H7 (cell line): ENCODE results near the gene MTARC1. TPM values are rescaled to one million over a fixed set of nuclear protein-coding genes. Genes with fewer than 3 reads are reported as not detected.

Source experiments
- DNase-seq: peaks from one replicate; pipeline ENCODE4 v3.0.0; 2012
- H3K27me3 ChIP-seq: 2 replicates; pipeline ENCODE4 v1.6.0; 2011; ENCODE audit warnings: mild to moderate bottlenecking, low read length; ENCODE audit not compliant: control insufficient read depth, insufficient read depth
- H3K36me3 ChIP-seq: replicated peaks from 2 replicates; pipeline ENCODE4 v1.5.1; 2011; ENCODE audit warnings: low read length; ENCODE audit not compliant: control insufficient read depth, insufficient read depth
- H3K4me3 ChIP-seq: 2 replicates; pipeline ENCODE4 v1.5.1; 2011; ENCODE audit warnings: low read depth, mild to moderate bottlenecking, control low read depth, low read length, moderate library complexity; ENCODE audit not compliant: insufficient read depth
- total RNA-seq: library from RNA; depleted of rRNA; stranded (reverse); fragments of >200 nt; shearing (Covaris generic); gene quantifications from 2 replicates; pipeline ENCODE4 v1.2.3, GENCODE V29; 2014

Gene MTARC1
- total RNA-seq, 1 experiment from 2014 or later: 31.2 TPM

DNA sequence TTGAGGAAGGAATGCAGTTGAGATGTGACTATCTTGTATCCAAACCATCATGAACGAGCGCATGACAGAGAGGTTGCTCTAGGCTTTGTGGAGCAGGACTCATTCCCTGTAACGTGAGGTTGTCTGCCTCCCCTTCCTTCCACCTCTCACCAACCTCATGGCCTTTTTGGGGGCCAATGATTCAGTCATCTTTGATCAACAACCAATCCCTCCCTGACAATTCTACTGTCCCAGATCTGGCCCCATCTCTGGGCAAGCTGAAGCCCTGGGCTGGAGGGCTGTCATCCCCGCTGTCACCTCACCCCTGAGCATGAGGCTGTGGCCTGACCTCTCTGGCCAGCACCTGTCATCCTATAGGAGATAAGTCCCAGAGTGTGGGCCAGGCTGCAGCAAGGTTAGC lies 19.7 kb downstream of the MTARC1 start:
- H3K36me3 ChIP-seq: peaks cover 3% of the 10 kb centered on the region
- no peak overlapping the region for H3K4me3 ChIP-seq
- H3K27me3 ChIP-seq: no peaks in the 10 kb centered on the region; the same call in 1 of the 2 replicates
- no peak for DNase-seq

DNA sequence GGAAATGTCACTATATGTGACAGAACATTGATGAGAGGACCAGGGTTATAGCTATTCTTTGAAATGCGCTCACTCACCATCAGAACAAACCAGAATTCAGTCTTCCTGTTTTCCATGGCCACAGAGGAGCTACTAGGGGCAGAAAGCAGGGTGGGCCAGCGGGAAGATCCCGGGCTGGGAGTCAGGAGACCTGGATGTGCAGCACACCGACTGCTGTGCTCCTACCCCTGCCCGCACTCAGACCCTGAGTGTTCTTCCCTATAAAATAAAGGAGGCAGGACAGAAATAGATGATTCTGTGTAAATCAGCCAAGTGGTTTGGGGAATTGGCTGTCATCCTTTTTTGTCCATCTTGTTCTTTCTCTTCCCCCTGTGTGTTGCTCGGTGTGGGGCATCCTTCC lies 21.0 kb downstream of the MTARC1 start:
- H3K36me3 ChIP-seq: no peaks in the 10 kb centered on the region; the same call in 1 of the 2 replicates
- H3K4me3 ChIP-seq: no peak overlapping the region
- no peaks in the 10 kb centered on the region; the same call in 1 of the 2 replicates for H3K27me3 ChIP-seq
- DNase-seq: no peak

DNA sequence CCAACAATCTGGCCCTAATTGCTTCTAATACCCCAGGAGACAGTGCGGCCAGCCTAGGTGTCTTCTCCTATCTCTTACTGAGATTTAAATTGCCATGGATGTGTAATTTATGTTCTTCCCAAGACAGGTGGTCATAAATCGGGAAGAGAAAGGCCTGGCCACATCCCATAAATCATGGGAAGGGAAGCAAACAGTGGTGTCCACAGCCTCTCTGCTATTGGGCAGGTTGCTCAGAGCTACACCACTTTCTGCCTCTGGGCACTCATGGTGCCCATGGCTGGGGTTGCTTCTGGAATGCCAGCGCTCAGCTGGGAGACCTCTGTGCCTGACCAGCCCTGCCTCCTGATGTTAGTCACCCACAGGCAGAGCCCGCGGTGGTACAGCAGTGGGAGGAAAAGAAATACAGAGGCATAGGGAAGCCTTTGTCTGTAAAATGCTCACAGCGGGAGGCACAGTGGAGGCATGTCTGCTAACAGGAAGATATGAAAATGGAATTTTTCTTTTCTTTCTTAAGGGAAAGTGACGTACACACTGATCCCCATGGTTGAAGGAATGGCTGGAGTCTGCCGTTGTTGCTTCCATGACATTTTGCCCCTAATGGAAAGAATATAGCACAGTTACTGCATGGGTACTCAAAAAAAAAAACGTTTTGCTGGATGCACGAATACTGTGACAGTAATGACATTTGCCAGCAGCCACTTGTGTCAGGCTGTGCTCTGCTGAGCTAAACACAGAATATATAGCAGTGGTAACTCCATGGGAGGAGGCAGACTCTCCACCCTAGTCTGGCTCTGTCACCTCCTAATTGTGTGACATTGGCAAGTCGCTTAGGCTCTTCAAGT lies 21.9 kb downstream of the MTARC1 start:
- Histone ChIP-seq H3K4me3 (no peak overlapping the region), H3K27me3 (no peaks in the 10 kb centered on the region; the same call in 1 of the 2 replicates), H3K36me3 (no peaks in the 10 kb centered on the region; the same call in 1 of the 2 replicates)
- no peak for DNase-seq

DNA sequence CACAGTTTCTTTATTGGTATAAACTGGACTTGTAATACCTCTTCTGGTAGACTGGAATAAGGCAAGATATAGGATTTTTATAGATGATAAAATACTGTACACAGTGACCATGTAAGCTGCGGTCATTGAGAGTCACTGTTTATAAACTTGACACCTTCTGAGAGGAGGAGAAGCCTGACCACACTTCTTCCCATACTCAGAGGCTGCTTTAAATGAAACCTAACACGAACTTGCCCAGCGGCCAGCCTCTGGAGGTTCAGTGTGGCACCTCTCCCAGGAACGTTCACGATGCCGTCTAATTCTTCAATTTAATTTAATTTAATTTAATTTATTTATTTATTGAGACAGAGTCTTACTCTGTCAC lies 22.5 kb downstream of the MTARC1 start:
- Histone ChIP-seq H3K36me3 (no peaks in the 10 kb centered on the region; the same call in none of the 2 replicates), H3K27me3 (no peaks in the 10 kb centered on the region; the same call in 1 of the 2 replicates), H3K4me3 (no peak overlapping the region)
- no peak for DNase-seq

DNA sequence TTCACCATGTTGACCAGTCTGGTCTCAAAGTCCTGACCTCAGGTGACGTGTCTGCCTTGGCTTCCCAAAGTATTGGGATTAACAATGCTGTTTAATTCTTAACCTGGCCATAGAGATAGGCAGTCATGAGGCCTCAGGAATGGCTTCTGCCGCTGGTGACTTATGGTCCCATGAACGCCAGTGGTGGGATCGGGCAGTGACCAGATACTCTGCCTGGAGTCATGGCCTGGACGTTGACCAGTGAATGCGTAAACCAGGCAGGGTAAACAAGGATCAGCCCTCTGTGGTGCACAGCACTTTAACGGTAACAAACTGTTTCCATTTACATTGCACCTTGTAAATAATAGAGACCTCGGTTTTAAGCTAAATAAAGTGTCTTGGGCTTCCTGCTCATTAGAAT lies 23.0 kb downstream of the MTARC1 start:
- Histone ChIP-seq H3K36me3 (no peaks in the 10 kb centered on the region; the same call in none of the 2 replicates), H3K4me3 (no peak overlapping the region), H3K27me3 (no peaks in the 10 kb centered on the region; the same call in 1 of the 2 replicates)
- no peak for DNase-seq

DNA sequence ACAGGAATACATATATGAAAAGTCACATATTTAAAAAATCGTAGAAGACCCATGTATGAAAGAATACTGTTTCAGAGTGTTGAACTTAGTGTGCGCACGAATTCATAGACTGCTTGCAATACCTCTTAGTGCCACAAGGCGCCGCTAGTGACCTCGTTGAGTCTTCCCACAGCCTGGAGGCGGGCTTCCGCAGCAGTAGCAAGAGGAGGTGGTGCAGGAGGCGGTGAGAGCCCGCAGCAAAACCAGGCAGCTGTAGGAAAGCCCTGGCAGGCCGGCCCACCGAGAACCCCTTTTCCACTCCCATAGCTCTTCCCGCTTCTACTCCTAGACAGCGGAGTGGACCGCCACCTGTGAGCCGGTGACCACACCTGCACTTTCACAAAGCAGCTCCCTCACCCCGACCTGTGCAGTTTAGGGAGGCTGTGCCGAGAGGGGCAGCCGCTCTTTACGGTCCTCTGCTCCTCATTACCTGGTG lies 23.5 kb downstream of the MTARC1 start:
- peak overlapping the region; percentile 25 for H3K4me3 ChIP-seq
- no peaks in the 10 kb centered on the region; the same call in none of the 2 replicates for H3K36me3 ChIP-seq
- peak; percentile 84 for DNase-seq
- H3K27me3 ChIP-seq: no peaks in the 10 kb centered on the region; the same call in 1 of the 2 replicates

DNA sequence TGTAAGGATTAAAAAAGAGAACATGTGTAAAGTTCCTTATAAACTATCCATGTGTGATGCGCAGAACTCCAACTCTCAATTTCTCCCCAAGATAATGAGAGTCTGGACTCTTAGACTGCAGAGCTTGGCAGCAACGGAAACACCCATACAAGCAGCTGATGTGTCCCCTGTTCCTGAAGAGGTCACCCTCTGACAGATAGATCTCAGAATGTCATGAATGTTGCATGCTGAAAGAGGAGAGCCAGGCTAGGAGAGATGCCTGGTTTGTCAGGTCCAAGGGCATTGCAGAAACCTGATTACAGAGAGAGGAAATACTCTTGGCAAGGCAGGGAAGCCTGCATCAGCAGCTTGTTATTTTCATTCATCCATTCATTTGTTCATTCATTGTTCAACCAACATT lies 24.2 kb downstream of the MTARC1 start:
- no peaks in the 10 kb centered on the region; the same call in 1 of the 2 replicates for H3K27me3 ChIP-seq
- no peak overlapping the region for H3K4me3 ChIP-seq
- H3K36me3 ChIP-seq: no peaks in the 10 kb centered on the region; the same call in none of the 2 replicates
- DNase-seq: no peak

DNA sequence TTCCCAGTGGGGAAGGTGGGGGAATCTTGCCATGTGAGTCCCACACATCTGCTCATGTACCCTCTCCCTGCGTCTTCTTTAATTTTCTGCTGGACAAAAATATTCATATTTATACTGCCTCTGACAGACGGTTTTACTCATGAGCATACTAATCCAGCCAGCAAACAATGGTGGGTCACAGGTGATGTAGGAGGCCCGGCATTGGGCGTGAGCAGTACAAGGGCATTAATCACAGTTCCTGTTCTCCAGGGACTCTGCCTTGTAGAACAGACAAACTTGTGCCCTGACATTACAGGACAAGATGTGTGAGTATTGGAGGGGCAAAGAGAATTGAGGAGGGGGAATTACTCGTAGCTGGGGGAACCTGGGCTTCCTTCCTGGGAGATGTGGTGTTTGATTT lies 25.0 kb downstream of the MTARC1 start:
- no peak for DNase-seq
- H3K36me3 ChIP-seq: no peaks in the 10 kb centered on the region; the same call in none of the 2 replicates
- H3K27me3 ChIP-seq: no peaks in the 10 kb centered on the region; the same call in 1 of the 2 replicates
- no peak overlapping the region for H3K4me3 ChIP-seq

DNA sequence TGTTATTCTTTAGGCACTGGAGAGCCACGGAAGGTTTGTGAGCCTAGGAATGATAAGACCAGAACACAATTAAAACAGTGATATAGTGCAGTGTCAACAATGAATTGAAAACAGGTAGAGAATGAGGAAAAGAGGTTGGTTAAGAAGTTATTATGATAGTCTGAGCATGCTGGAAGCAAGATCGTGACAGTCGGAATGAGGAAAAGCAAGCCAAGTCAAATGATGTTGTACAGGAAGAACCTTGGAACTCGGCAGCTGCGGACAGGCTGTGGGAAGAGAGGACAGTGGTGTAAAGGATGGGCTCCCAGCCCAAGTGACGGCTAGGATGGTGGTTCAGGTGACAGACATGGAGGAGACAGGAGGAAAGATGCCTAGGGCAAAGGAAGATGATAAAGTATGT lies 25.6 kb downstream of the MTARC1 start:
- Histone ChIP-seq H3K27me3 (no peaks in the 10 kb centered on the region; the same call in 1 of the 2 replicates), H3K36me3 (no peaks in the 10 kb centered on the region; the same call in none of the 2 replicates), H3K4me3 (no peak overlapping the region)
- no peak for DNase-seq

DNA sequence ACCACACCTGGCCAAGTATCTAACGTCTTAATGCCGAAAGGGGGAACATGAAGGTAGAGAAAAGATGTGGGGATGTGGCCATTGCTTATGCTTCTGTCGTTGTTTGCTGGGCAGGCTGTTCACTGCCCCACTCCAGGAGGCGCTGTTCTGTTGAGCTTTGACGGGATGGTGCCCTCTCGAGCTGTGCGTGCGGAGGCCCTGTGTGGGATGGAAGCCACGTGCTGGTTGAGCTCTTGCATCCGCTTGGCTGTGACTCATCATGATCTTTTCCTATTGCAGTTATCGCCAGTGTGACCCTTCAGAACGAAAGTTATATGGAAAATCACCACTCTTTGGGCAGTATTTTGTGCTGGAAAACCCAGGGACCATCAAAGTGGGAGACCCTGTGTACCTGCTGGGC lies 26.3 kb downstream of the MTARC1 start:
- Histone ChIP-seq H3K4me3 (no peak overlapping the region), H3K27me3 (no peaks in the 10 kb centered on the region; the same call in 1 of the 2 replicates), H3K36me3 (no peaks in the 10 kb centered on the region; the same call in none of the 2 replicates)
- DNase-seq: peak; percentile 40

DNA sequence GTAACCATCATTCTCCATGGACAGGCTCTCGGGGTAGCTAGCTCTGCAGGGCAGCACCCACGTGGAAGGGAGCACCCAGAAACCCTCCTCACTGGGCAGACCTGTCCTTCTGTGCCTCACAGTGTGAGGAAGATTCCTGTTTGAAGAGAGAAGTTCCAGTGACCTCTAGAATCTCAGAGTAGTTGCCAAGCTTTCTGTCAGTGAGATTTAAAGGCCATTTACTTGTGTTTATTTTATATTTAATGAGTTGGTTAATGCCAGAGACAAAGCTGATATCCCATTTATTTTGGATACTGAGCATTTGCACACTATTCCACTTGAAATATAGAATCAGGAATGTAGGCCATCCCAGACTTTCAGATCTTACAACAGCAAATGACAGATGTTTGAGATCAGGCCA lies 28.7 kb downstream of the MTARC1 start:
- no peaks in the 10 kb centered on the region; the same call in 1 of the 2 replicates for H3K36me3 ChIP-seq
- H3K4me3 ChIP-seq: no peak overlapping the region
- DNase-seq: no peak
- no peaks in the 10 kb centered on the region; the same call in 1 of the 2 replicates for H3K27me3 ChIP-seq

DNA sequence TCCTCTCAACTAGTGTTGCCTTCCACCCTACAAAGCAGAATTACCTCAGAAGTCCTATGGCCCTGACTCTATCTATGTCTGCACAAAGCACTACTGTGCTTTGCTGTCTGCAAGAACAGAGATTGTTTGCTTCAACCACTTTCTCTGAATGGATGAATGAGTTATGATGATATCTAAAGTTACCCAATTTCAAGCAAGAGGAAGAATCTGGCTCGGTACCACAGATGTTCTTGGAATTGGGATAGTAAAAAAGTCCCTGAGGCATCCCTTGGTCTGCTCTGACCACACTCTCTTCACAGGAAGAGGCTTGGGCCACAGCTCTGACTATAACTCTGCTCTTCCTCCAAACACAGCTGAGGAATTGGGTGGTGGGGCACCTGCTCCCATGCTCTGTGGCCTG lies 31.2 kb downstream of the MTARC1 start:
- DNase-seq: no peak
- H3K36me3 ChIP-seq: no peaks in the 10 kb centered on the region; the same call in 1 of the 2 replicates
- no peak overlapping the region for H3K4me3 ChIP-seq
- no peaks in the 10 kb centered on the region for H3K27me3 ChIP-seq

DNA sequence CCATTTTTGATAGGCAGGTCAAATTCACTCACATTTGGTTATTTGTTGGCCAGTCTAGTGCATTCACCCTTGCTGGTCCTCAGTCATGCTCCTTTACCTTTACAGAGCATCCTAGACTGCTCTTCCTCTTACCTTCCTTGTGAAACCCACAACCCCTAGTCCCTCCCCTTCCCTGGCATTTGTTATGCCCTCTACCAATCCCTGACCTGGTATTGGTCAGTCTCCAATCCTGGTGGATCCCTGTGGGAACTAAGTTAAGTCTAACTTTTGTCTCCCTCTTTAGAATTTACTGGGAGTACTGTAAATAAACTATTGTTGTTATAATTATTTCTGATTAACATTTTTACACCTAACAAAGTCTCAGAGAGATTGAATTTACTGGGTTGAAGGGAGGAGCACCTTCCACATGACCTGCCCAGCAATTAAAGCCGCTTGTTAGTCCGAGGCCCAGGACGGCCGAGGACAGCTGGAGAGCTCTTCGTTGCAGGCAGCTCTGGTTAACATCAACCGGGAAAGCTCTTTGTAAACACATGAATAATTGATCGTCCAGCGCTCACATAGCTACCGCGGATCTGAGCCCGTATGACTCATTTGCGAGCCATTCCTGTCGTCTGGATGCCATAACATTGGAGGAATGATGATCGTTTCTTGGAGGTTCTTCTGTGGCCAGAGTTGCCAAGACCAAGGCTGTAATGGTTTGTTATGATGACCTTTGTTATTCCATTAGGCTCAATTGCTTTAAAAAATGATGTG lies 31.9 kb downstream of the MTARC1 start:
- no peaks in the 10 kb centered on the region for H3K27me3 ChIP-seq
- peak; percentile 67 for DNase-seq
- H3K36me3 ChIP-seq: no peaks in the 10 kb centered on the region; the same call in 1 of the 2 replicates
- H3K4me3 ChIP-seq: no peak overlapping the region

DNA sequence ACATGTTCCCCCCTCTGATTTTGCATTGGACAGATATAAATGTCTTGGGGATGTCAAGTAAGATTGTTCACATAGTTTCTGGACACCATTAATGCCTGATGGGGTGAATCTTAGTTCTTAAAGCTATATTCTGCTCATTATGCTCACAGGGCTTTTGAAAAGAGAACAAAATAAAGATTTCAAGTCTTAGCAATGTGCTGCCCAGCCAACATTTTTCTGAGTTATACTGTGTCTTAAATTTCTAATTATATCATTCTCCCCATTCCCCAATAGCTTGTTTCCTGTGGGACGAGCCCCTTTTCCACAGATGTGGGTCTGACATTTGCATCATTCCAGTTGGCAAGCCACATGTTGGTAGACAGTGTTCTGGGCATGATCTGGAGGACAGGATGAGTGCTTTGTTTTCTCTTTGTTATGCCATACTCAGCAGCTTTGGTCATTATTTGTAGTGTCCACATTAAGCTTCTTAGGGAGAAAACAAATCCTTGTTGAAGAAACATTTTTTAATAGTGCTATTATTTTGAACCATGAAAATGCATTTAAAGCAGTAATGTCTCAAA lies 32.8 kb downstream of the MTARC1 start:
- no peak for DNase-seq
- Histone ChIP-seq H3K27me3 (no peaks in the 10 kb centered on the region), H3K4me3 (no peak overlapping the region), H3K36me3 (no peaks in the 10 kb centered on the region; the same call in 1 of the 2 replicates)
